Measurements from ENCODE around the gene CSF3R. TPM values are rescaled to one million over a fixed set of nuclear protein-coding genes. Genes with fewer than 3 reads are reported as not detected.
"Not testable (repeated sequence)": the region's sequence is repeated elsewhere in the genome, so short reads cannot be mapped to it uniquely, and the experiment has no call there.

Gene CSF3R
- polyA plus RNA-seq, 1 of the 3 experiments (the other 2 are of a cell fraction) = not detected

GRCh38 chr1:36479505-36480051 is 3.1 kb downstream of the CSF3R start:
- Histone ChIP-seq H3K4me3 (ENCODE audit: low read depth in 2 of 2, low read length in 1 of 2) (no peak overlapping the region), H3K27me3 (ENCODE audit: insufficient read depth) (no peaks in the 10 kb centered on the region), H3K27ac (ENCODE audit: low read depth in 2 of 2, low read length in 1 of 2) (no peak overlapping the region), H2AFZ (ENCODE audit: low read depth) (no peak overlapping the region), H3K9ac (no peak overlapping the region), H3K4me1 (ENCODE audit: control insufficient read depth in 1 of 2, insufficient read depth in 2 of 2, low read depth in 1 of 2, low read length in 1 of 2) (peaks cover 0 to 28% of the 10 kb centered on the region in 2 experiments; a peak in 1 of 4 replicates), H3K9me3 (no peaks in the 10 kb centered on the region), H3F3A (replicated peaks; ENCODE audit: insufficient read depth) (no peaks in the 10 kb centered on the region), H4K20me1 (ENCODE audit: insufficient read depth) (no peaks in the 10 kb centered on the region), H3K9me2 (no peaks in the 10 kb centered on the region), H3K79me2 (ENCODE audit: insufficient read depth) (no peaks in the 10 kb centered on the region), H3K36me3 (replicated peaks in 1 of 2; ENCODE audit: control insufficient read depth in 1 of 2, insufficient read depth in 2 of 2, low read length in 1 of 2) (no peaks in the 10 kb centered on the region), H3K4me2 (no peak overlapping the region)
- ChIA-PET CTCF (interaction anchor here (0.6 to 1.5 kb wide), 2 partner anchors 12 to 37 kb away, joined by 3 to 5 read pairs; no protein-coding TSS in a partner anchor), POLR2A (no interaction called here)
- TF ChIP-seq FOSL2 (IDR thresholded peaks at IDR 0.05; ENCODE audit: borderline replicate concordance, low read depth) (no peak), EP300 (IDR thresholded peaks at IDR 0.05; ENCODE audit: borderline replicate concordance in 1 of 2, low read depth in 1 of 2, low read length in 1 of 2) (no peak), GATA2 (CRISPR knock-in tag; IDR thresholded peaks at IDR 0.05) (no peak), PBX3 (IDR thresholded peaks at IDR 0.05) (no peak), SIN3A (IDR thresholded peaks at IDR 0.05; ENCODE audit: borderline replicate concordance, low read depth, low read length) (no peak), JUND (IDR thresholded peaks at IDR 0.05) (no peak), NRF1 (IDR thresholded peaks at IDR 0.05; ENCODE audit: low read depth, low read length) (no peak), RAD21 (IDR thresholded peaks at IDR 0.05; ENCODE audit: low read length) (no peak)
- DNase-seq = no peak
- 79% methylated on average over 2 of the region's 2 CpGs for WGBS (ENCODE audit: low lambda C conversion rate)

GRCh38 chr1:36477615-36478014 is 5.1 kb downstream of the CSF3R start:
- H3K36me3 ChIP-seq (replicated peaks in 1 of 2; ENCODE audit: control insufficient read depth in 1 of 2, insufficient read depth in 2 of 2, low read length in 1 of 2); H3F3A ChIP-seq (replicated peaks; ENCODE audit: insufficient read depth); DNase-seq; H3K79me2 ChIP-seq (ENCODE audit: insufficient read depth); POLR2A ChIA-PET; H3K4me2 ChIP-seq; H3K27ac ChIP-seq (ENCODE audit: low read depth in 2 of 2, low read length in 1 of 2); CTCF ChIA-PET; H3K27me3 ChIP-seq (ENCODE audit: insufficient read depth); H3K9me2 ChIP-seq; H3K9me3 ChIP-seq; H3K4me3 ChIP-seq (ENCODE audit: low read depth in 2 of 2, low read length in 1 of 2); H3K9ac ChIP-seq; H2AFZ ChIP-seq (ENCODE audit: low read depth); H4K20me1 ChIP-seq (ENCODE audit: insufficient read depth): not testable (repeated sequence)
- peaks cover 0 to 21% of the 10 kb centered on the region in 2 experiments; a peak in 1 of 4 replicates for H3K4me1 ChIP-seq (ENCODE audit: control insufficient read depth in 1 of 2, insufficient read depth in 2 of 2, low read depth in 1 of 2, low read length in 1 of 2)
- 71% methylated on average over 13 of the region's 13 CpGs for WGBS (ENCODE audit: low lambda C conversion rate)

GRCh38 chr1:36476945-36477344 is 5.8 kb downstream of the CSF3R start:
- WGBS (ENCODE audit: low lambda C conversion rate) = 66% methylated on average over 5 of the region's 5 CpGs
- H3K9me2 ChIP-seq = no peaks in the 10 kb centered on the region
- ChIA-PET CTCF (interaction anchor here (0.6 to 1.2 kb wide), 2 partner anchors 39 to 440 kb away, joined by 3 to 6 read pairs; no protein-coding TSS in a partner anchor), POLR2A (no interaction called here)
- no peaks in the 10 kb centered on the region for H3K27me3 ChIP-seq (ENCODE audit: insufficient read depth)
- H2AFZ ChIP-seq (ENCODE audit: low read depth) = no peak overlapping the region
- H3K79me2 ChIP-seq (ENCODE audit: insufficient read depth) = no peaks in the 10 kb centered on the region
- H3K36me3 ChIP-seq (replicated peaks in 1 of 2; ENCODE audit: control insufficient read depth in 1 of 2, insufficient read depth in 2 of 2, low read length in 1 of 2) = no peaks in the 10 kb centered on the region
- H3K27ac ChIP-seq (ENCODE audit: low read depth in 2 of 2, low read length in 1 of 2) = no peak overlapping the region
- no peak overlapping the region for H3K4me3 ChIP-seq (ENCODE audit: low read depth in 2 of 2, low read length in 1 of 2)
- no peaks in the 10 kb centered on the region for H3K9me3 ChIP-seq
- no peak for DNase-seq
- H3K4me2 ChIP-seq = no peak overlapping the region
- no peaks in the 10 kb centered on the region for H4K20me1 ChIP-seq (ENCODE audit: insufficient read depth)
- H3K9ac ChIP-seq = no peak overlapping the region
- peaks cover 0 to 15% of the 10 kb centered on the region in 2 experiments; a peak in 1 of 4 replicates for H3K4me1 ChIP-seq (ENCODE audit: control insufficient read depth in 1 of 2, insufficient read depth in 2 of 2, low read depth in 1 of 2, low read length in 1 of 2)
- H3F3A ChIP-seq (replicated peaks; ENCODE audit: insufficient read depth) = no peaks in the 10 kb centered on the region
- TF ChIP-seq REST (IDR thresholded peaks at IDR 0.05; ENCODE audit: low read depth, low read length) = no peak
- no peak for TF ChIP-seq RCOR1 (IDR thresholded peaks at IDR 0.05; ENCODE audit: low read length)
- TF ChIP-seq USF1 (IDR thresholded peaks at IDR 0.05; ENCODE audit: borderline replicate concordance, low read depth) = no peak
- no peak for TF ChIP-seq GATA2 (CRISPR knock-in tag; IDR thresholded peaks at IDR 0.05)
- no peak for TF ChIP-seq CHD2 (IDR thresholded peaks at IDR 0.05; ENCODE audit: low read length, partially characterized antibody)
- no peak for TF ChIP-seq TAF1 (IDR thresholded peaks at IDR 0.05; ENCODE audit: borderline replicate concordance, low read depth, low read length)
- no peak for TF ChIP-seq FOSL2 (IDR thresholded peaks at IDR 0.05; ENCODE audit: borderline replicate concordance, low read depth)
- no peak for TF ChIP-seq EZH2phosphoT487 (IDR thresholded peaks at IDR 0.05; ENCODE audit: borderline replicate concordance, low read depth)
- TF ChIP-seq FOXM1 (IDR thresholded peaks at IDR 0.05; ENCODE audit: low read depth) = no peak
- no peak for TF ChIP-seq EP300 (IDR thresholded peaks at IDR 0.05; ENCODE audit: borderline replicate concordance in 1 of 2, low read depth in 1 of 2, low read length in 1 of 2)
- TF ChIP-seq YY1 (IDR thresholded peaks at IDR 0.05; ENCODE audit: low read depth) = no peak
